HepG2 (cell line): ENCODE results near the gene ELOA2. TPM values are rescaled to one million over a fixed set of nuclear protein-coding genes. Genes with fewer than 3 reads are reported as not detected.
A peak's percentile ranks its signal among the peaks of the same experiment; 100 is the strongest.
"Not testable (repeated sequence)": the region's sequence is repeated elsewhere in the genome, so short reads cannot be mapped to it uniquely, and the experiment has no call there.

ENCODE experiments used
- ATAC-seq: fragments of 200-7000 bp; cut with Tn5 transposase; 3 replicates; pipeline ENCODE4 v1.9.1; 2020; ENCODE audit warnings: mild to moderate bottlenecking, moderate library complexity
- BruUV-seq: library from RNA; stranded (reverse); fragments of 400-500 nt; replicated peaks from 2 replicates; lab custom pipeline; 2021; lab: Mats Ljungman, UMichigan
- CTCF ChIA-PET: fragments of 300-600 bp; formaldehyde crosslinking; extraction: SDS; loops from one replicate; lab custom pipeline; 2021; ENCODE audit warnings: low total read pairs, inconsistent platforms, low intra/inter-chr PET ratio; lab: Yijun Ruan, JAX
- POLR2A ChIA-PET: fragments of 350-600 bp; sonication (Branson Sonifier 250); formaldehyde crosslinking; loops from one replicate; lab custom pipeline; 2020; ENCODE audit warnings: antibody characterized with exemption, inconsistent platforms; lab: Yijun Ruan, JAX
- DNase-seq: peaks from one replicate; pipeline ENCODE4 v3.0.0-alpha.2; 2015; ENCODE audit warnings: low spot score
- FAIRE-seq: peaks from 3 replicates; lab custom pipeline; 2011; peaks lifted over from hg19 to GRCh38; lab: Jason Lieb, UNC
- H2AFZ ChIP-seq: one replicate; pipeline ENCODE4 v1.6.1; 2011; ENCODE audit warnings: low read length, inconsistent platforms
- H3K27ac ChIP-seq: fragments of 300-600 bp; 3 replicates; pipeline ENCODE4 v1.8.0; 2011; ENCODE audit warnings: mixed run types, mild to moderate bottlenecking, mixed read lengths, low read length, inconsistent platforms; ENCODE audit not compliant: insufficient read depth; ENCODE audit errors: extremely low read length
- H3K27me3 ChIP-seq, 2 experiments: fragments of 200-600 bp in 1 of 2; 2 replicates in 1 of 2; 3 replicates in 1 of 2; pipeline versions ENCODE4 v1.6.0 to v1.8.0; 2011; ENCODE audit warnings: low read length in 2 of 2, mild to moderate bottlenecking in 2 of 2, moderate library complexity in 2 of 2, inconsistent platforms in 1 of 2; ENCODE audit not compliant: insufficient read depth in 2 of 2, control insufficient read depth in 1 of 2
- H3K36me3 ChIP-seq, 2 experiments: fragments of 200-600 bp in 1 of 2; replicated peaks in 1 of 2; 2 replicates in 1 of 2; 3 replicates in 1 of 2; pipeline versions ENCODE4 v1.5.1 to v1.8.0; 2011; ENCODE audit warnings: low read length in 2 of 2, inconsistent platforms in 1 of 2; ENCODE audit not compliant: insufficient read depth in 2 of 2, control insufficient read depth in 1 of 2
- H3K4me1 ChIP-seq: 2 replicates; pipeline ENCODE4 v1.5.1; 2012; ENCODE audit warnings: low read length, inconsistent platforms; ENCODE audit not compliant: insufficient read depth
- H3K4me2 ChIP-seq: 2 replicates; pipeline ENCODE4 v1.6.0; 2011; ENCODE audit warnings: low read depth, low read length, inconsistent platforms
- H3K4me3 ChIP-seq, 3 experiments: fragments of 200-600 bp in 1 of 3; sonication (generic), shearing (Covaris generic) in 1 of 3; replicated peaks in 1 of 3; 2 replicates each; pipeline ENCODE4 v1.5.1; 2011 to 2016; ENCODE audit warnings: low read length in 3 of 3, inconsistent platforms in 2 of 3, low read depth in 2 of 3, mild to moderate bottlenecking in 2 of 3, control low read depth in 1 of 3, mixed read lengths in 1 of 3; ENCODE audit not compliant: insufficient read depth in 1 of 3
- H3K79me2 ChIP-seq: one replicate; pipeline ENCODE4 v1.6.1; 2011; ENCODE audit warnings: low read length, inconsistent platforms; ENCODE audit not compliant: insufficient read depth
- H3K9ac ChIP-seq: 2 replicates; pipeline ENCODE4 v1.6.0; 2011; ENCODE audit warnings: mild to moderate bottlenecking, low read depth, low read length, inconsistent platforms; ENCODE audit not compliant: insufficient read depth
- H3K9me3 ChIP-seq: 2 replicates; pipeline ENCODE4 v1.5.1; 2012; ENCODE audit warnings: mild to moderate bottlenecking, low read length
- H4K20me1 ChIP-seq: 2 replicates; pipeline ENCODE4 v1.6.0; 2011; ENCODE audit warnings: inconsistent platforms, mild to moderate bottlenecking, low read length, moderate library complexity; ENCODE audit not compliant: insufficient read depth
- WGBS: methylation state at CpG from one replicate; pipeline ENCODE4 v1.1.6; 2017; ENCODE audit warnings: low lambda C conversion rate; 5-methylcytosine and 5-hydroxymethylcytosine counted together
- in situ Hi-C: cut with HindIII; loops from 2 replicates; pipeline ENCODE4 v1.10.0; 2017; ENCODE audit warnings: low pct_unique_long_range_greater_than_20kb; ENCODE audit not compliant: extremely low pct_ligation_motif_present
- intact Hi-C: fragments of 100-400 bp; cut with micrococcal nuclease; formaldehyde crosslinking; loops from one replicate; pipeline ENCODE4 v1.10.0; 2022; ENCODE audit not compliant: unreplicated experiment
- polyA plus RNA-seq, 8 experiments: library from polyadenylated mRNA; depleted of rRNA in 3 of 8; stranded (reverse) in 7 of 8; unstranded in 1 of 8; fragments of >200 nt; fragmentation: Illumina TruSeq in 4 of 8; extraction: Trizol in 4 of 8; gene quantifications; 2 replicates each; pipeline versions ENCODE4 v1.2.1 to v1.2.3, GENCODE V29; 2011 to 2016; ENCODE audit warnings: low read depth in 4 of 8, missing spikeins in 1 of 8, mixed read lengths in 1 of 8; ENCODE audit not compliant: insufficient read depth in 1 of 8
- total RNA-seq, 5 experiments: library from RNA; depleted of rRNA; stranded (reverse); fragments of >200 nt; fragmentation: Illumina TruSeq; extraction: Trizol; gene quantifications; 2 replicates each; pipeline ENCODE4 v1.2.3, GENCODE V29; 2016; ENCODE audit warnings: low read depth in 1 of 5

ELOA2 gene
- total and polyA plus RNA-seq, 2 of the 13 experiments (the other 11 are each of a cell fraction or from before 2014, with no cell fraction given): not detected

GRCh38 chr18:47020757-47021156, 14.7 kb downstream of the ELOA2 start:
- H3K79me2 ChIP-seq, FAIRE-seq, BruUV-seq, DNase-seq, intact Hi-C loops, H3K36me3 ChIP-seq, H3K4me1 ChIP-seq, in situ Hi-C loops, H2AFZ ChIP-seq, POLR2A ChIA-PET, H4K20me1 ChIP-seq, H3K27ac ChIP-seq, CTCF ChIA-PET, H3K9ac ChIP-seq, H3K27me3 ChIP-seq, H3K4me3 ChIP-seq, H3K9me3 ChIP-seq, H3K4me2 ChIP-seq: not testable (repeated sequence)
- WGBS: no CpG with 5 or more reads among the region's 19 CpGs
- peak; percentile 20; the same call in 2 of the 3 replicates for ATAC-seq

- H3K27ac ChIP-seq, BruUV-seq, H3K4me2 ChIP-seq, FAIRE-seq, POLR2A ChIA-PET, intact Hi-C loops, H3K36me3 ChIP-seq, H3K27me3 ChIP-seq, H3K4me3 ChIP-seq, in situ Hi-C loops, H3K9me3 ChIP-seq, H4K20me1 ChIP-seq, CTCF ChIA-PET, H2AFZ ChIP-seq, H3K4me1 ChIP-seq, DNase-seq, H3K79me2 ChIP-seq, H3K9ac ChIP-seq: not testable (repeated sequence)
- WGBS: no CpG with 5 or more reads among the region's 10 CpGs
- peak; percentile 41; the same call in 1 of the 3 replicates for ATAC-seq
These were observed 15.6 kb downstream of the ELOA2 start for GRCh38 chr18:47019870-47020269.

Other genes starting within 250 kb of the ELOA2 start
- 12.1 and 12.2 TPM in 2 replicates for gene PIAS2, start 118.1 kb downstream of the ELOA2 start, total RNA-seq (2016; rRNA removed; fragmentation: Illumina TruSeq; extraction: Trizol)
- 9.7 and 12.7 TPM in 2 replicates for gene PIAS2, start 118.1 kb downstream of the ELOA2 start, polyA plus RNA-seq (2011; rRNA removed)
- gene KATNAL2, start 118.0 kb downstream of the ELOA2 start, total RNA-seq (2016; rRNA removed; fragmentation: Illumina TruSeq; extraction: Trizol): not detected in 2 replicates
- gene KATNAL2, start 118.0 kb downstream of the ELOA2 start, polyA plus RNA-seq (2011; rRNA removed): not detected in 2 replicates
- 34.7 and 44.4 TPM in 2 replicates for gene HDHD2, start 114.9 kb upstream of the ELOA2 start, total RNA-seq (2016; rRNA removed; fragmentation: Illumina TruSeq; extraction: Trizol)
- 10.0 and 10.2 TPM in 2 replicates for gene HDHD2, start 114.9 kb upstream of the ELOA2 start, polyA plus RNA-seq (2011; rRNA removed)
- gene IER3IP1, start 140.7 kb upstream of the ELOA2 start, total RNA-seq (2016; rRNA removed; fragmentation: Illumina TruSeq; extraction: Trizol): 26.1 and 26.2 TPM in 2 replicates
- gene IER3IP1, start 140.7 kb upstream of the ELOA2 start, polyA plus RNA-seq (2011; rRNA removed): 15.9 and 18.7 TPM in 2 replicates
- not detected in 2 replicates for gene SKOR2, start 216.0 kb upstream of the ELOA2 start, total RNA-seq (2016; rRNA removed; fragmentation: Illumina TruSeq; extraction: Trizol)
- not detected in 2 replicates for gene SKOR2, start 216.0 kb upstream of the ELOA2 start, polyA plus RNA-seq (2011; rRNA removed)